Tibial artery (tissue), 4 donors: ENCODE results near the gene INPP4A.

Source experiments
- DNase-seq, 2 donors: peaks; one replicate each; pipeline ENCODE4 v3.0.0-alpha.2; 2019
- H3K27ac ChIP-seq, 2 donors: fragments of 200-600 bp; sonication (generic) in 1 of 2; 1 replicate in 1 of 2; 2 replicates in 1 of 2; pipeline ENCODE4 v1.5.1; 2018 to 2019; ENCODE audit warnings: mild to moderate bottlenecking in 1 of 2
- H3K27me3 ChIP-seq, 2 donors: fragments of 200-600 bp; sonication (generic) in 1 of 2; one replicate each; pipeline versions ENCODE4 v1.5.1 to v1.6.0; 2016 to 2019
- H3K36me3 ChIP-seq, 3 donors: fragments of 200-600 bp; sonication (generic) in 2 of 3; one replicate each; pipeline ENCODE4 v1.5.1; 2016 to 2019; ENCODE audit warnings: mild to moderate bottlenecking in 2 of 3
- H3K4me1 ChIP-seq, 4 donors: fragments of 200-600 bp; sonication (generic) in 2 of 4; 1 replicate in 3 of 4; 2 replicates in 1 of 4; pipeline ENCODE4 v1.5.1; 2016 to 2019
- H3K4me3 ChIP-seq, 2 donors: fragments of 200-600 bp; sonication (generic) in 1 of 2; 1 replicate in 1 of 2; 2 replicates in 1 of 2; pipeline ENCODE4 v1.5.1; 2018 to 2019; ENCODE audit warnings: mild to moderate bottlenecking in 2 of 2
- H3K9me3 ChIP-seq, 3 donors: fragments of 200-600 bp; sonication (generic) in 1 of 3; one replicate each; pipeline ENCODE4 v1.5.1; 2016 to 2019
- CTCF ChIP-seq, 2 experiments: fragments of 200-600 bp in 1 of 2; fragments of 450-650 bp in 1 of 2; IDR thresholded peaks; one replicate each; pipeline ENCODE4 v1.5.1; 2017 to 2019; ENCODE audit warnings: antibody characterized with exemption in 2 of 2, mild to moderate bottlenecking in 1 of 2, moderate library complexity in 1 of 2
- intact Hi-C: fragments of 100-400 bp; cut with DNase I; formaldehyde crosslinking; loops from one replicate; pipeline ENCODE4 v1.15.0; 2023; ENCODE audit warnings: low total_unique reads

Gene INPP4A

GRCh38 chr2:98643496-98644100, 198.9 kb downstream of the INPP4A start:
- H3K4me3 ChIP-seq, result no peak overlapping the region
- no peaks in the 10 kb centered on the region for H3K27me3 ChIP-seq
- intact Hi-C loops, result no loop called here
- H3K27ac ChIP-seq, result no peak overlapping the region
- no peaks in the 10 kb centered on the region for H3K4me1 ChIP-seq
- no peaks in the 10 kb centered on the region for H3K9me3 ChIP-seq
- peaks cover 7 to 30% (median 20%) of the 10 kb centered on the region in 3 donors for H3K36me3 ChIP-seq
- no peak for DNase-seq
- TF ChIP-seq CTCF (IDR thresholded peaks at IDR 0.05), result no peak
